K562 (cell line): Measurements from ENCODE around the gene SGPL1. TPM values are rescaled to one million over a fixed set of nuclear protein-coding genes. Genes with fewer than 3 reads are reported as not detected.

Experiments
- BCL6 ChIP-seq: fragments of 250-450 bp; sonication (Bioruptor Pico); IDR thresholded peaks from 2 replicates; pipeline ENCODE4 v1.4.0; 2020
- DNMT1 ChIP-seq: fragments of 450-650 bp; IDR thresholded peaks from 2 replicates; pipeline ENCODE4 v1.6.1; 2016; ENCODE audit warnings: antibody characterized with exemption, mild to moderate bottlenecking
- EHMT2 ChIP-seq: fragments of 450-650 bp; IDR thresholded peaks from 2 replicates; pipeline ENCODE4 v1.6.1; 2018; ENCODE audit warnings: antibody characterized with exemption
- ETS1 ChIP-seq: conservative IDR thresholded peaks from 2 replicates; pipeline ENCODE4 v1.6.1; 2011; ENCODE audit warnings: low read depth, mild to moderate bottlenecking, low read length; ENCODE audit not compliant: control insufficient read depth
- HDAC3 ChIP-seq: fragments of 450-650 bp; IDR thresholded peaks from 2 replicates; pipeline ENCODE4 v1.6.1; 2018; ENCODE audit warnings: borderline replicate concordance, mild to moderate bottlenecking, moderate library complexity; ENCODE audit not compliant: partially characterized antibody
- HES1 ChIP-seq: fragments of 450-650 bp; IDR thresholded peaks from 2 replicates; pipeline ENCODE4 v1.6.1; 2016; ENCODE audit warnings: low read depth, mild to moderate bottlenecking, moderate library complexity
- HINFP ChIP-seq: fragments of 450-650 bp; conservative IDR thresholded peaks from 2 replicates; pipeline ENCODE4 v1.6.1; 2016; ENCODE audit warnings: missing genetic modification characterization, low read depth, mild to moderate bottlenecking, control low read depth, missing compliant biosample characterization
- KAT7 ChIP-seq: sonication (generic); formaldehyde crosslinking; IDR thresholded peaks from 2 replicates; pipeline ENCODE4 v1.8.0; 2022; ENCODE audit warnings: missing genetic modification reagents, mild to moderate bottlenecking, borderline replicate concordance
- MAFF ChIP-seq: IDR thresholded peaks from 2 replicates; pipeline ENCODE4 v1.6.1; 2012; ENCODE audit warnings: low read length, improper control_type of control experiment
- NRF1 ChIP-seq, 2 experiments: fragments of 450-650 bp; IDR thresholded peaks in 1 of 2; conservative IDR thresholded peaks in 1 of 2; 2 replicates each; pipeline ENCODE4 v1.6.1; 2014; ENCODE audit warnings: mild to moderate bottlenecking in 2 of 2
- PHF20 ChIP-seq: fragments of 450-650 bp; IDR thresholded peaks from 2 replicates; pipeline ENCODE4 v1.6.1; 2018; ENCODE audit not compliant: partially characterized antibody
- SETDB1 ChIP-seq: IDR thresholded peaks from one replicate; pipeline ENCODE4 v1.6.1; 2012; ENCODE audit warnings: low read length, control low read depth, inconsistent platforms
- SRSF3 ChIP-seq: fragments of 200-400 bp; formaldehyde crosslinking; IDR thresholded peaks from 2 replicates; pipeline ENCODE4 v1.6.1; 2016; ENCODE audit warnings: mild to moderate bottlenecking, low read length, moderate library complexity; ENCODE audit not compliant: insufficient read depth
- XRCC4 ChIP-seq: IDR thresholded peaks from one replicate; pipeline ENCODE4 v1.6.1; 2011; ENCODE audit not compliant: insufficient read depth, insufficient read length; ENCODE audit errors: extremely low read depth
- ZC3H8 ChIP-seq: fragments of 450-650 bp; IDR thresholded peaks from 2 replicates; pipeline ENCODE4 v1.6.1; 2017
- ZNF324 ChIP-seq: fragments of 250-450 bp; sonication (Bioruptor Pico); IDR thresholded peaks from 2 replicates; pipeline ENCODE4 v1.4.0; 2020; ENCODE audit warnings: mild to moderate bottlenecking
- polyA plus RNA-seq, 8 experiments: library from polyadenylated mRNA; depleted of rRNA in 4 of 8; stranded (reverse) in 5 of 8; unstranded in 3 of 8; fragments of >200 nt; fragmentation: Nextera tagmentation in 2 of 8; fragmentation: Illumina TruSeq in 1 of 8; extraction: Ambion mirVana in 2 of 8; extraction: Trizol in 1 of 8; gene quantifications; 2 replicates each; pipeline versions ENCODE4 v1.2.1 to v1.2.3, GENCODE V29; 2011 to 2014; ENCODE audit warnings: inconsistent platforms in 1 of 8, missing spikeins in 1 of 8
- total RNA-seq, 7 experiments: library from RNA; depleted of rRNA in 6 of 7; stranded (reverse); fragments of >200 nt in 6 of 7; fragmentation: Illumina TruSeq in 2 of 7; extraction: Trizol in 2 of 7; gene quantifications; 2 replicates each; pipeline versions ENCODE4 v1.2.1 to v1.2.3, GENCODE V29; 2011 to 2021; ENCODE audit warnings: low replicate concordance in 1 of 7
- TF ChIP-seq, protein P1 (sequence below): sonication (generic); formaldehyde crosslinking; IDR thresholded peaks from 2 replicates; pipeline ENCODE4 v1.9.0; 2022; ENCODE audit warnings: mild to moderate bottlenecking, missing genetic modification reagents
- TF ChIP-seq, protein P2 (sequence below): fragments of 450-650 bp; formaldehyde crosslinking; conservative IDR thresholded peaks from 2 replicates; pipeline ENCODE4 v1.4.0; 2022; ENCODE audit warnings: mild to moderate bottlenecking, missing genetic modification characterization
- TF ChIP-seq, protein P3 (sequence below): fragments of 450-650 bp; IDR thresholded peaks from 2 replicates; pipeline ENCODE4 v1.6.1; 2017; ENCODE audit warnings: antibody characterized with exemption, mild to moderate bottlenecking

The SGPL1 gene
- total and polyA plus RNA-seq, 9 of the 15 experiments (the other 6 are each of a cell fraction or from before 2014, with no cell fraction given), result 6.0 to 18.0 (median 8.7) TPM

DNA sequence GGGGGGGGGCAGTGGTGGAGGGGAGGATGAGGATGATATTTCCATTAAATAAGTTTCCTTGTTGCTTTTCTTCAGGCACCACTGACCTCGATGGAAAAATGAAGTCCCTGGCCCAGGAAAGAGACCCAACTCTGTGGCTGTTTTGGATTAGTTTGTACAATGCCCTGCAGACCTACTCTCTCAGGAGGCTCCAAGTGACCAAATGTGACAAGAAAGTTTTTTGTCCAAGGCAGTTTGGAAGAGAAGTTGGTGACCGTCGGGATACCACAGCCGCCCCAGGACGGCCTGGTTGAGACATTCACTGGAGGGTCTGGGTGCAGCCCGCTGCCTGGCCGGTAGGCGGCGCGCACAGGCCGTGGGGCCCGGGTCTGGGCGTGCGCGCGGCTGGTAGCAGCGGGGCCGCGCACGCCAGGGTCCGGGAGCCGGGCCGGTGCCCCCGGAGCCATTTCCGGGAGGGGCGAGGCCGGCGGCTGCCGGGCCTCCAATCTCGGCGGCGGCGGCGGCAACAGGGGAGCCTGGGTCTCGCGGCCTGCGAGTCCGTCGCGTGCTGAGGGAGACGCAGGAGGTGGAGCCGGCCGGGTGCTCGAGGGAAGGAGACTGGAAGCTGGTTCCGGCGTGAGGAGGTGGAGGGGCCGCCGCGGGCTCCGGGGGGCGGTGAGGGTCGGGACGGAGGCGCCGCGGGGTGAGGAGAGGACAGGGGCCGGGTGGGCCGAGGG is at the start of gene SGPL1 (continued):
- TF ChIP-seq ETS1, result peak; percentile 55; the same call in 1 of the 2 replicates
- TF ChIP-seq DNMT1, result no peak
- TF ChIP-seq PHF20, result no peak
- TF ChIP-seq, protein P1, sequence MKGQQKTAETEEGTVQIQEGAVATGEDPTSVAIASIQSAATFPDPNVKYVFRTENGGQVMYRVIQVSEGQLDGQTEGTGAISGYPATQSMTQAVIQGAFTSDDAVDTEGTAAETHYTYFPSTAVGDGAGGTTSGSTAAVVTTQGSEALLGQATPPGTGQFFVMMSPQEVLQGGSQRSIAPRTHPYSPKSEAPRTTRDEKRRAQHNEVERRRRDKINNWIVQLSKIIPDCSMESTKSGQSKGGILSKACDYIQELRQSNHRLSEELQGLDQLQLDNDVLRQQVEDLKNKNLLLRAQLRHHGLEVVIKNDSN (CRISPR knock-in tag), result no peak
- TF ChIP-seq SRSF3, result no peak
- no peak for TF ChIP-seq XRCC4
- no peak for TF ChIP-seq HDAC3
- TF ChIP-seq HINFP (tag), result no peak
- no peak for TF ChIP-seq HES1
- TF ChIP-seq BCL6 (CRISPR knock-in tag), result no peak
- no peak for TF ChIP-seq MAFF
- no peak for TF ChIP-seq SETDB1
- TF ChIP-seq EHMT2, result no peak
- TF ChIP-seq NRF1 (conservative IDR thresholded peaks at IDR 0.05 in 1 of 2, IDR thresholded peaks at IDR 0.05 in 1 of 2), result peak in 1 of 2 experiments; percentile 80; a peak in 2 of 4 replicates
- no peak for TF ChIP-seq ZNF324 (CRISPR knock-in tag)
- TF ChIP-seq, protein P2, sequence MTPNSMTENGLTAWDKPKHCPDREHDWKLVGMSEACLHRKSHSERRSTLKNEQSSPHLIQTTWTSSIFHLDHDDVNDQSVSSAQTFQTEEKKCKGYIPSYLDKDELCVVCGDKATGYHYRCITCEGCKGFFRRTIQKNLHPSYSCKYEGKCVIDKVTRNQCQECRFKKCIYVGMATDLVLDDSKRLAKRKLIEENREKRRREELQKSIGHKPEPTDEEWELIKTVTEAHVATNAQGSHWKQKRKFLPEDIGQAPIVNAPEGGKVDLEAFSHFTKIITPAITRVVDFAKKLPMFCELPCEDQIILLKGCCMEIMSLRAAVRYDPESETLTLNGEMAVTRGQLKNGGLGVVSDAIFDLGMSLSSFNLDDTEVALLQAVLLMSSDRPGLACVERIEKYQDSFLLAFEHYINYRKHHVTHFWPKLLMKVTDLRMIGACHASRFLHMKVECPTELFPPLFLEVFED (CRISPR knock-in tag), result no peak
- TF ChIP-seq, protein P3, sequence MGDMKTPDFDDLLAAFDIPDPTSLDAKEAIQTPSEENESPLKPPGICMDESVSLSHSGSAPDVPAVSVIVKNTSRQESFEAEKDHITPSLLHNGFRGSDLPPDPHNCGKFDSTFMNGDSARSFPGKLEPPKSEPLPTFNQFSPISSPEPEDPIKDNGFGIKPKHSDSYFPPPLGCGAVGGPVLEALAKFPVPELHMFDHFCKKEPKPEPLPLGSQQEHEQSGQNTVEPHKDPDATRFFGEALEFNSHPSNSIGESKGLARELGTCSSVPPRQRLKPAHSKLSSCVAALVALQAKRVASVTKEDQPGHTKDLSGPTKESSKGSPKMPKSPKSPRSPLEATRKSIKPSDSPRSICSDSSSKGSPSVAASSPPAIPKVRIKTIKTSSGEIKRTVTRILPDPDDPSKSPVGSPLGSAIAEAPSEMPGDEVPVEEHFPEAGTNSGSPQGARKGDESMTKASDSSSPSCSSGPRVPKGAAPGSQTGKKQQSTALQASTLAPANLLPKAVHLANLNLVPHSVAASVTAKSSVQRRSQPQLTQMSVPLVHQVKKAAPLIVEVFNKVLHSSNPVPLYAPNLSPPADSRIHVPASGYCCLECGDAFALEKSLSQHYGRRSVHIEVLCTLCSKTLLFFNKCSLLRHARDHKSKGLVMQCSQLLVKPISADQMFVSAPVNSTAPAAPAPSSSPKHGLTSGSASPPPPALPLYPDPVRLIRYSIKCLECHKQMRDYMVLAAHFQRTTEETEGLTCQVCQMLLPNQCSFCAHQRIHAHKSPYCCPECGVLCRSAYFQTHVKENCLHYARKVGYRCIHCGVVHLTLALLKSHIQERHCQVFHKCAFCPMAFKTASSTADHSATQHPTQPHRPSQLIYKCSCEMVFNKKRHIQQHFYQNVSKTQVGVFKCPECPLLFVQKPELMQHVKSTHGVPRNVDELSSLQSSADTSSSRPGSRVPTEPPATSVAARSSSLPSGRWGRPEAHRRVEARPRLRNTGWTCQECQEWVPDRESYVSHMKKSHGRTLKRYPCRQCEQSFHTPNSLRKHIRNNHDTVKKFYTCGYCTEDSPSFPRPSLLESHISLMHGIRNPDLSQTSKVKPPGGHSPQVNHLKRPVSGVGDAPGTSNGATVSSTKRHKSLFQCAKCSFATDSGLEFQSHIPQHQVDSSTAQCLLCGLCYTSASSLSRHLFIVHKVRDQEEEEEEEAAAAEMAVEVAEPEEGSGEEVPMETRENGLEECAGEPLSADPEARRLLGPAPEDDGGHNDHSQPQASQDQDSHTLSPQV, result peak; percentile 76
- TF ChIP-seq ZC3H8, result no peak
- peak; percentile 70; the same call in 1 of the 2 replicates for TF ChIP-seq KAT7
